Activated gamma-delta T cell treated with Interleukin-2 at 50 U/mL for 16 hours (primary cell): Measurements from ENCODE around the gene CCL16.
"Not testable (repeated sequence)": the region's sequence is repeated elsewhere in the genome, so short reads cannot be mapped to it uniquely, and the experiment has no call there.

Source experiments
- DNase-seq: peaks from one replicate; pipeline ENCODE4 v3.0.0-alpha.2; 2020

The CCL16 gene, protein sequence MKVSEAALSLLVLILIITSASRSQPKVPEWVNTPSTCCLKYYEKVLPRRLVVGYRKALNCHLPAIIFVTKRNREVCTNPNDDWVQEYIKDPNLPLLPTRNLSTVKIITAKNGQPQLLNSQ

DNA sequence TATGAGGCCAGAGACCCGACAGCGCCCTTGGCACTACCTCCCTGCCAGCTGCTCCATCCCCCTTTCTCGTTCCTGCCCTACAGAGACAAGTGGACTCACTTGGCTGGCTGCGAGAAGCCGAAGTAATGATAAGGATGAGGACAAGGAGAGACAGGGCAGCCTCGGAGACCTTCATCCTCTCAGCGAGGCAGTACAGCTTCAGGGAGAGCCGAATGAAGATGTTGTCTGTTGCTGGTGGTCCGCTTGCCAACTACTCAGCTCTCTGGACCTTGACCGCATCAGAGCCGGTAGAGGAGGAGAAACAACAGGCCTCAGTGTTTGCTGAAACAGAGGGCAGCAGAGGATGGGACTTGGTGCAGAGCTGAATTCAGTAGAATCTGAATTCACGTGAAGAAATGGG is at the start of gene CCL16:
Gene CCL16, minus strand, starts transcription at position 252 of the 400 bp plus-strand sequence. Its CDS starts 77 bp downstream, at position 175.
- DNase-seq = no peak

DNA sequence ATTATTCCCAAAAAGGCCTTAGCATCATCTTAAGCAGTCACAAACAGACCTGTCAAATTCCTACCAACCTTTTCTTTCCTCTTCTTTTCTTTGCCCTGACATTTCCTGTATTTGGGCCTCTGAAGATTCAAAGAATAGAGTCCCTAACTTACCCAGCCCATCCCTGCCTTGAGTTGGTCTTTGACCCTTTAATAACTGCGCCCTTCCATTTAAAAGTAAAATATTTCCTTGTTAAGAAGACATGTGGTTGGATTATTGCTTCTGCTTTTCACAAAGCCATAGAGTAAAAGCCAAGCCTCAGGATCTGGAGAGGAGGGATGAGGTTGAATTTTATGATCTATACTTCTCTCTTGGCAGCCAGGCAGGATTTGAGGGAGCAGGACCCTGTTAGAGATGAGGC is 49.7 kb upstream of the CCL16 start:
- DNase-seq = no peak

DNA sequence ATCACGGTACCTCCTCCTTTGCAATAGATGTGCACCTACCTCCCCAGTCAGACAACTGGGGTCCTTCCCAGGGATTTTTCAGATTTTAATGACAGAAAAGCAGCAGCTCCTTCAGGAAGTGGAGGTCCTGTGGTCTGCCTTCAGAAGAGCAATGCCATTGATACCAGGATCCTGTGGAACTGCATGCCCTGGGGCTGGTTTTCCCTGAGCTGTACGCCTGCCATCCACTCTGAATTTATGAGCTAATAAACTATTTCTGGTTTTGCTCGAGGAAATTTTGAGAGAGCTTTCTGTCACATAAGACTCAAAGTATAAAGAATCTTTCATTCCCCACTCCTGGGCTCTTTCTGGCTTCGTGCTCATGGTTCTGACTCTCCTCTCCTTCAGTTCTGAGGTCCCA is 46.5 kb upstream of the CCL16 start:
- no peak for DNase-seq

DNA sequence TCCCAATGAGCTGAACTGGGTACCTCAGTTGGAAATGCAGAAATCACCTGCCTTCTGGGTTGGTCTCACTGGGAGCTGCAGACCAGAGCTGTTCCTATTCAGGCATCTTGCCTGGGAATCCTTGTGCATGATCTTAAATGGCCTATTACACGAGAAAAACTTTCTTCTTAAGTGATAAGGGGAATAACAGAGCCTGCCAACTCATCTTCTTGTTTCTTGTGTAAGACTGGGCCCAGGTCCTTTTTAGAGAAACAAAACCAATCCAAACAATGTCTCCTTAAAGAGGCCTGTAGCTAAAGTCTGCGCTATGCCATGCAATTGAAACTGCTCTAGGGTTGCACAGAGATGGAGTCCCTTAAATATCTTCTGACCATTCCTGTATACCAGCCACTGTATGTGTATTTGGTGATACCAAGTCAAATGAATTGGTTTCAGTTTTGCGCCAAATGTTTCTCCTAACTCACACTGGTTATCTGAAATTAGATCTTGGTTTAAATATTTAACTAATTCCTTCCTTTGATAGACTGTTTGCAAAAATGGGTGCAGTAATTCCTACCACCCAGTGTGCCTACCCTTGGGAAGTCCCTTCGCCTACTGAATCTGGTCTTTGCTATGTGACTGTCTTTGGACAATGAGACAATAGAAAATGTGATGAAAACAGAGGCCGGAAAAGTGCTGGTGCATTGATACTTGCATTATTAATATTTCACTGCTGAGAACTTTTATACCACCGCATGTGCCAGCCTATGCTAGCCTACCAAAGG is 43.0 kb upstream of the CCL16 start:
- no peak for DNase-seq

DNA sequence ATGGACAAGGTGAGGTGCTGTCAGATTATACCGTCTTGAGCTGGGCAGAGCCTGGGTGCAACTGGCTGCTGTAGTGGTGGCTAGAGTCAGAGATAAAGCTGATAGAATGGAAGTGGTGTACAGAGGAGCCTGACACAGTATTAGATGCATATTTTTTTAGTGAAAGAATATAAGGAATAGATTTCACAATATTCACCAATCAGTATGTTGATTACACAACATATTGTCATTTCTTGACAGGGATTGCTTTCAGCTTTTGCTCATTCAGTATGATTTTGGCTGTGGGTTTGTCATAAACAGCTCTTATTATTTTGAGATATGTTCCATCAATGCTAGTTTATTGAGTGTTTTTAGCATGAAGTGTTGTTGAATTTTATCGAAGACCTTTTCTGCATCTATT is 38.1 kb upstream of the CCL16 start:
- no peak for DNase-seq

DNA sequence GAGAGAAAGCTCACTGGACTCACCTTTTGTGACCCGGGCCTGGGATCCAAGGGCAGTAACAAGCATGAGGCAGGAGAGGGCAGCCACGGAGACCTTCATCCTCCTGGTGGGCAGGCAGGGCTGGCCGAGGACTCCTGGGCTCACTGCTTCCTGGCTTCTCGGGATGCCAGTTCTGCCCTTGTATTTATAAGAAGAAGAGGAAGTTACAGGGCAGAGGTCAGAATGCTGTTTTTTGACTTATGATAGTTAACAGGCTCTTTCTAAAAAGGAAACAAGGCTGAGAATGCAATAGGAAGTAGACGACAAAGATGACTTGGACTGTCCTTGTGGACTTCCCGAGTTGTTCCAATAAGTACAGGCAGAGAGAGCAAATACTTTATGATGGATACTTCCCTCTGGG is 36.5 kb upstream of the CCL16 start, which contains the start of gene CCL23:
Gene CCL23, minus strand, starts transcription at position 174 of the 400 bp plus-strand sequence. Its CDS starts 75 bp downstream, at position 99.
- DNase-seq = no peak

DNA sequence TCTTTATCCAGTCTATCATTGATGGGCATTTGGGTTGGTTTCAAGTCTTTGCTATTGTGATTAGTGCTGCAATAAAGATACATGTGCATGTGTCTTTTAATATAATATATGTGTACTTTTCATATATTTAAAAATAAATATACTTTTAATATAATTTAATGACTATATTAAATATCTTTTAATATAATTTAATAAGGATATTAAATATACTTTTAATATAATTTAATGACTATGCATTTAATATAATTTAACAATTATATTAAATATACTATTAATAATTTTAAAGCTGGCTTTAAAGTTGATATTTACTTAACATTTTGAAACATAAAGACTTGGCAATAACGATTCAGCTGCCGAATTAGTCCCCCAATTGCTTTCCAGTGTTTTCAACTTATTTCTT is 35.3 kb upstream of the CCL16 start:
- DNase-seq = no peak

DNA sequence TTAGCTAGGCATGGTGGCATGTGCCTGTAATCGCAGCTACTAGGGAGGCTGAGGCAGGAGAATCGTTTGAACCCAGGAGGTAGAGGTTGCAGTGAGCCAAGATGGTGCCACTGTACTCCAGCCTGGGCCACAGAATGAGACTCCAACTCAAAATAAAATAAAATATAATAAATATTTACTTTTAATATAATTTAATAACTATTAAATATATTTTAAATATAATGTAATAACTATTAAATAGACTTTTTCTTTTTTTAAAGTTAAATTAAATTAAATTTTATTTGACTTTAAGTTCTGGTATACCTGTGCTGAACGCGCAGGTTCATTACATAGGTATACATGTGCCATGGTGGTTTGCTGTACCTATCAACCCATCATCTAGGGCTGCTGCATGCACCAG is 34.6 kb upstream of the CCL16 start:
- not testable (repeated sequence) for DNase-seq

DNA sequence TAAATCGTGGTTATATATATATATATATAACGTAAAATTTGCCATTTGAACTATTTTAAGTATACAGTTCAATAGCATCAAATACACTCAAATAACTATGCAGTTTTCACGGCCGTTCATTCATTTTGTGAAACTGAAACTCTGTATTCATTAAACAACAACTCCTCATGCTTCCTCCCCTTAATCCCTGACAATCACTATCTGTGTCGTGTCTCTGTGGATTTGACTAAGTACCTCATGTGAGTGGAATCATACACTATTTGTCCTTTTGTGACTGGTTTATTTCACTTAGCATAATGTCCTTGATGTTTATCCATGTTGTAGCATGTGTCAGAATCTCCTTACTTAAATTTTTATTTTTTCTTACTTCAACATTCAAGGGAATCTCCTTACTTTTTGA is 33.6 kb upstream of the CCL16 start:
- no peak for DNase-seq

DNA sequence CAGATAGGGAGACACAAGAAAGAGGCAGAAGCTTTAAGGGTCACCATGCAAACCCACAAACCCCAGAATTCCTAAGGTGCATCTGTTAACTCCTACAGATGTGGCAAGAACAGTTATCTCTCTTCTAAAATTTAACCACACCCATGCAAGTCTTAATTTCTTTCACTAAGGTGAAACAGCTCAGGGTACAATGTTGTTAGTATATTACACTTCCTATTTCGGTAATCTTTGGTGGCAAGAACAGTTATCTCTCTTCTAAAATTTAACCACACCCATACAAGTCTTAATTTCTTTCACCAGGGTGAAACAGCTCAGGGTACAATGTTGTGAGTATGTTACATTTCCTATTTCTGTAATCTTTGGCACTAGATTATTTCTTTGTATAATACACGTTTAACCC is 29.9 kb upstream of the CCL16 start:
- DNase-seq = no peak

DNA sequence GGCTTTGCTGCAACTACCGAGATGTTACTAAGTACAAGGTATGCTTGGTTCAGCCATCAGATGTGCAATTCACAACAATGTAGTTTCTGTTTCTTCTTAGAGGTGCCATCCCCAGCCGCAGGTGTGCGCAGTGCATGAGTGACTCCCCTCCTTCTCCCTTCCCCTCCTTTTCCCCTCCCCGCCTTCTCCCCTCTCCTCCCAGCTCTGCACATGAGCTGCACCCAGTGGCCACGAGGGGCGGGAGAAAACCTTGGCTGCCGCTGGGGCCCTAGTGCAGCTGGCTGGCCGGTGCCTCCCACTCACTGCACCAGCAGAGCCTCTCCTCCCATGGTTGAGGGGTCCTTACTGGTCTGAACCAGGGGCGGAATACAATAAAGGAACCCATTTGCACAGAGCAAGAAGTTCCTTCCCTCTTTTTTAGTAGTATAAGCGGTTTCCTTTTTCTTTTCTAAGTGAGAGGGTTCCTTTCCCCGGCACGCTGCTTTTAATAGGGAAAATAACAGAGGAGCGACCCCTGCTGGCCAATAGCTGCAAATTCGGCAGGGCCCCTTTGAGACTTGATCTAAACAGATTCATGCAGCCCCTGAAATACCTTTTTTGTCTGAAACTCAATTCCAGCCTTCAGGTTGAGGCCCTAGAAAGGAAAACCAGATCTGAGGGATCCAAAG is 27.8 kb upstream of the CCL16 start:
- no peak for DNase-seq

DNA sequence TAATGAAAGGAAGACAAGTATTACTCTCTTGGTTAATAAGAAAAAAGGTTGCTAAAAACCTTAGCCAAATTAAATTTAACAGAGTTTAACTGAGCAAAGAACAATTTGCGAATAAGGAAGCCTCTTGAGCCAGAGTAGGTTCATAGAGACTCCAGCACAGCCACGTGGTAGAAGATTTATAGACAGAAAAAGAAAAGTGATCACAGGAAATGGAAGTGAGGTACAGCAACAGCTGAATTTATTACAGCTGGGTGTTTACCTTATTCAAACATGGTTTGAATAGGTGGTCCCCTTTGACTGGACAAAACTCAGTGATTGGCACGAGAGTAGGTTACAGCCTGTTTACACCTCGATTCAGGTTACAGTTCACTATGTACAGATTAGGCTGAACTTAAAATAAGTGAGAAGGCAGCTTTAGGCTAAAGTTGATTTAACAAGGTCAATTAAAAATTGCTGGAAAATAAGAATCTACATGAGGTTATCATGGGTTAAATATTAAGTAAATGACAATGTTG is 23.4 kb upstream of the CCL16 start:
- DNase-seq = no peak

DNA sequence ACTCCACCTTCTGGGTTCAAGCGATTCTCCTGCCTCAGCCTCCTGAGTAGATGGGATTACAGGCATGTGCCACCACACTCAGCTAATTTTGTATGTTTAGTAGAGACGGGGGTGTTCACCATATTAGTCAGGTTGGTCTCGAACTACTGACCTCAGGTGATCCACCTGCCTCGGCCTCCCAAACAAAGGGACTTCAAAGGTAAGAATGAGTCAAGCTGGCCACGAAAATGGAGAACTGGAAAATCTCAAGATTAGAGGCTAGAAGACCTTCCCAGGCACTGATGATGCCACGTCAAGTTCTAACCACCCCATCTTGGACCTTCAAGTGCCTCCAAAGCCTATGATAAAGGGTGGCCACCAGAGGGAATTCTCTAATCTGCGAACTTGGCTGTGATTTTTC is 21.3 kb upstream of the CCL16 start:
- no peak for DNase-seq

DNA sequence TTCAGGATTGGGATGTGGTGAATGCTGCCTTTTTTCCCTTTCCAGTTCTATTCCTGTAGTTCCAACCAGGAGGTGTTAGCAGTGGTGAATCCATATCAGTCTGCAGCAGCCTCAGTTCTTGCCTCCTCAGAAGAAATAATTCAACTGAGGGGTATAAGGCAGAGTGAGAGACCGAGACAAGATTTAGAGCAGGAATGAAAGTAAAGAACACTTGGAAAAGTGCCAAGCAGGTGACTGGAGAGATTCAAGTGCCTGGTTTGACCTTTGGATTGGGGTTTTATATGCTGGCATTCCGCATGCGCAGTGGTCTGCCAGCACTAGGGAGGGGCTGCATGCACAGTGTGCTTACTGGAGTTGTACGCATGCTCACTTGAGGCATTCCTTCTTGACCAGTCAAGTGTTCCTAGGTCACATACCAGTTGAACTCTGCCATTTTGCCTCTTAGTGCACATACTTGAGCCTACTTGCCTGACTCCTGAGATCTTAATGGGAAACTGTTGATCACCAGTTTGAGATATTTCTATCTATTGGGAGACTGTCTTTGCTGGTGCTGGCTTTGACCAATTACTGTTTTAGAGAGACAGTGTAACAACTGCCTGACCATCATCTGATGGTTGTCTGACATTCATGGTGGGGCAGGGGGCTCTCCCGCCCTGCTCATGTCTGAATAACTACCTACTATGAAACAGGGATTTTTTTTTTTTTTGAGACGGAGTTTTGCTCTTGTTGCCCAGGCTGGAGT is 20.7 kb upstream of the CCL16 start:
- no peak for DNase-seq

DNA sequence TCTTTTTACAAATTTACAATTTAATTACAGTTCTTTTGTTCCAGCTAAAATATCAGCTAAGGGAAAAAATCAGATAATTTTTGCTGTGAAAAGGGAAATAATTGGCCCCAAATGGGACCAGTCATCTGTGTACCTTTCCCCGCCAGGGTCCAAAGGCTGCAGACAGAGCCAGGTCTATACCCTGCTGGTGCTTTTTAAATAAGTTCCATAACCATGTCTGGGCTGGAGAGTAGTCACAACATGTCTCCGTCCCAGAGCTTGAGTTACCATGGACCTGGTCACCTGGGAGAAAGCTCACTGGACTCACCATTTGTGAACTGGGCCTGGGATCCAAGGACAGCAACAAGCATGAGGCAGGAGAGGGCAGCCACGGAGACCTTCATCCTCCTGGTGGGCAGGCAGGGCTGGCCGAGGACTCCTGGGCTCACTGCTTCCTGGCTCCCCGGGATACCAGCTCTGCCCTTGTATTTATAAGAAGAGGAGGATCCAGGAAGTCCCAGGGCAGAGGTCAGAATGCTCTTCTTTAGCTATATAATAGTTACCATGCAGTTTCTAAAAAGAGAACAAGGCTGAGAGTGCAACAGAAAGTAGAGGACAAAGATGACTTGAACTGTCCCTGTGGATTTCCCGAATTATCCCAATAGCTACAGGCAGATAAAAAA is 19.9 kb upstream of the CCL16 start, which contains the start of gene CCL15:
Gene CCL15, minus strand, starts transcription at position 444 of the 662 bp plus-strand sequence. Its CDS starts 61 bp downstream, at position 383.
- no peak for DNase-seq

DNA sequence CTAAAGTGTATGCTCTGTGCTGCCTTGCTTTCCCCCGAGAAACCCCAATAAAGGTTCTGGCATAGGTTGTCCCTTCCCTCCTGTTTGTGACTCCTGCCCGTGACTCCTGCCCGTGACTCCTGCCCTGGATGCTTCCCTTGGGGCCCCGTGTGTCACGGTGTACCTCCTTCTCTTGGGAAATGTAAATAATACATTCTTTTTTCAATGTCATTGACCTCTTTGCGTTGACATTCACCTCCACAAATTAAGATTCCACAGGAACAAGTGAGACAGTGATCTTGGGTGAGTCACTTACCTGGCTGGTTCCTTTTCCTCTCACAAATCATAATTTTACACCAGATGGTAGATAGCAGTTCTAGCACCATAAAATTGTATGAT is 19.4 kb upstream of the CCL16 start:
- no peak for DNase-seq

DNA sequence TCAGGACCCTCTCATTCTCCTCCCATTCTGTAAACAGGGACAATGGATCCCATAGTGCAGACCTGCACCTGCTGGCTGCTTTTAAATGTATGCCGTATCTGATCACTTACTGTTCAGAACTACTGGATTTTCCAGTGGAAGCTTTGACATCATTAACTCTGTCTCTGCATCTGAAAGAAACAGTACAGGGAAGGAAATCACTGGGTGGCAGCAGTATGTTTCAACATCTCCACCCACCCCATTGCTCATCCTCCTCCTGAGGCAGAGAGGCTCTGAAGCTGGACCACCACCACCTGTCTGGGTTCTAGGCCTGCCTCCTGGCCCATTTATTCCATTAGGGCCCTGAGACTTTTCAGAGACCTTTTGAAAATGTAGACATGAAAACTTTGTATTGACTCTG is 17.5 kb upstream of the CCL16 start:
- DNase-seq = no peak

DNA sequence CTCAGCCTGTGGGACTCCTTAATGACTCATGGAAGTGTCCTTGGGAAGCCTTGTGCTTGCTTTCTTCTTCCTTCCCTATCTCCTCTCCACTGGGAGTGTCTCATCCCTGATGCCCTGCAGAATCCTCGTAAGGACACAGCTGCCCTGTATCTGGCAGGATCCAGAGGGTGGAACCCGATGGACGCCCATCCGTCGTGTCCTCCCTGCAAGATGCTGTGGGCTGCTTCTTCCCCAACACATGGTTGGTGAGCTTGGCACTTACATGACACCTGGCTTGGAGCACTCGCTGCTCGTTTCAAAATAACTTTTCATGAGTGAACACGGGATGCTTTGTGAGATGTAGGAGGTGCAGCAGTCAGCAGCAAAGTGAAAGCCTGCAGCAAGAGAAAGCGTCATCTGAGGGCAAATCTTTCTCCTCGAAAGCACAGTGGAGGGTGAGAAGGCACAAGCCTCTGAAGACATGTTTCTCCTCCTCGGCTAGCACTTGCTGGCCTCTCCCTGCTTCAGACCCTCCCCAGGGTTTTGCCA is 16.8 kb upstream of the CCL16 start:
- no peak for DNase-seq

DNA sequence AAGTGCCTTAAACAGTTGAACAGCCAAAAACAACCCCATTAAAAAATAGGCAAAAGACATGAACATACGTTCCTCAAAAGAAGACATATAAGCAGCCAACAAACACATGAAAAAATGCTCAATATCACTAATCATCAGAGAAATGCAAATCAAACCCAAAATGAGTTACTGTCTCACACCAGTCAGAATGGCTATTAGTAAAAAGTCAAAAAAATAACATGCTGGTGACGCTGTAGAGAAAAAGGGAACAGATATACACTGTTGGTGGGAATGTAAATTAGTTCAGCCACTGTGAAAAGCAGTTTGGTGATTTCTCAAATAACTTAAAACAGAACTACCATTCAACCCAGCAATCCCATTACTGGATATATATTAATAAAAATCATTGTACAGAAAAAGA is 14.0 kb upstream of the CCL16 start:
- DNase-seq = not testable (repeated sequence)

DNA sequence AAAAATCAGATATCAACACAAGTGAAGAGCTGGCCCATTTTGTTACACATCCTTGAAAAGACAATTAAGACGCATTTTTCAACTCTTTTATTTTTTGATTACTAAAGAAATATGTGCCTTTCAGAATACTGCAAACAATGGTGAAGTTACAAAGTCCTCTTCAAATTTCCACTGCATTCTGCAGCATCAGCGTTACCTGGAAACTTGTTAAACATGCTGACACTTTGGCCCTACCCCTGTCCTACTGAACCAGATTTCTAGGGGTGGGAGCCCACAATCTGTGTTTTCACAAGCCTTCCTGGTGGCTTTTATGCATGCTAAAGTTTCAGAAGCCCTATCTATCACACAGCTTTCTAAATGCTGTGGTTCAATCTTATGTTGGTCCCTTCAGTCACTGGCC is 9.8 kb upstream of the CCL16 start:
- no peak for DNase-seq

DNA sequence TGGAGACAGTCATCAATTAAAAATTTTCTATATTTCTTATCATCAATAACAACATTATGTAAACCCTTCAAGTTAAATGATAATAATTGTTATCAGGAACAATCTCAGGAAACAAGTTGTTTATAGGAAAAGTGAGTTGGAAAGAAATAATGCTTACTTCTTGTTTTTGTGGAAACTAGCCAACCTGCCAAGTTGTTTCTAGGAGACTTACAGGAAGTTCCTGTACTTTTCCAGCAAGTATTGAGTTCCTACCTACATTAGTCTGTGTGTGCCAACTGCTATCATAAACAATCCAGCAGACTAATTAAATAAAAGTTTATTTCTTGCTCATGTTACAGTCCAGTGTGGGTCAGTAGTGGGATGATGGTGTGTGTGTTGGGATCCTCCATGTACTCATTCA is 6.9 kb upstream of the CCL16 start:
- DNase-seq = no peak

DNA sequence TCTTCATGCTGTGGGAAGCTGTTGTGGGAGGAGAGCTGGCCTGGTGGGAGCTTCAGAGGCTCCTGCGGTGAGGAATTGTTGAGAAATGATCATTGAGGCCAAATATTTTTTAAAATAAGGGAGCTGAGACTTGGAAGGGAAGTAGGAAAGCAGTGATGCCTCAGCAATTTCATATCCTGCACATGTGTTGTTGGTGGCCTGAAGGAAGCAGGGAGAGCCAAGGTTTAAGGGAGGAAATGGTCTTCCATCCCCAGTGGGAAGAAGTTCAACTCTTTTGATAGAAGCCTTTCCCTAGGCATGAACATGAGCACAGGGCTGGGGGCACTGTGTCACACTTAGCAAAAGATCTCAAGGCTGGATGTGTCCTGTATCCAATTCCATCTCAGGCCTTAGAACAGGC is 5.3 kb upstream of the CCL16 start, which contains the start of gene CCL14:
Gene CCL14, minus strand, starts transcription at position 87 of the 400 bp plus-strand sequence. Its CDS starts 80 bp downstream, at position 7.
- no peak for DNase-seq
